Gastrocnemius medialis (tissue), 4 donors: ENCODE measurements around the gene MPHOSPH9. TPM values are rescaled to one million over a fixed set of nuclear protein-coding genes. Genes with fewer than 3 reads are reported as not detected.

Experiments used
- ATAC-seq, 2 donors: fragments of 150-250 bp; one replicate each; pipeline ENCODE4 v1.9.1; 2016
- DNase-seq, 2 donors: peaks; one replicate each; pipeline ENCODE4 v3.0.0-alpha.2; 2019
- H3K27ac ChIP-seq, 4 donors: fragments of 200-600 bp; sonication (generic); 1 replicate in 1 of 4; 2 replicates in 3 of 4; pipeline ENCODE4 v1.5.1; 2016 to 2018; ENCODE audit warnings: mild to moderate bottlenecking in 2 of 4, moderate library complexity in 1 of 4
- H3K27me3 ChIP-seq, 3 donors: fragments of 200-600 bp; sonication (generic) in 2 of 3; 1 replicate in 1 of 3; 2 replicates in 2 of 3; pipeline versions ENCODE4 v1.5.1 to v1.6.0; 2016 to 2019; ENCODE audit warnings: mild to moderate bottlenecking in 1 of 3, moderate library complexity in 1 of 3
- H3K36me3 ChIP-seq, 2 donors: fragments of 200-600 bp; sonication (generic) in 1 of 2; one replicate each; pipeline ENCODE4 v1.5.1; 2017 to 2018
- H3K4me1 ChIP-seq, 2 donors: fragments of 200-600 bp; sonication (generic) in 1 of 2; one replicate each; pipeline ENCODE4 v1.5.1; 2016 to 2017; ENCODE audit warnings: mild to moderate bottlenecking in 2 of 2
- H3K4me3 ChIP-seq, 4 donors: fragments of 200-600 bp; sonication (generic) in 3 of 4; 1 replicate in 1 of 4; 2 replicates in 3 of 4; pipeline ENCODE4 v1.5.1; 2016 to 2019; ENCODE audit warnings: mild to moderate bottlenecking in 2 of 4
- H3K9me3 ChIP-seq, 3 donors: fragments of 200-600 bp; sonication (generic) in 2 of 3; 1 replicate in 1 of 3; 2 replicates in 2 of 3; pipeline ENCODE4 v1.5.1; 2016 to 2019
- POLR2A ChIP-seq, 2 donors: fragments of 450-650 bp; IDR thresholded peaks; one replicate each; pipeline ENCODE4 v1.6.1; 2017; ENCODE audit warnings: antibody characterized with exemption in 2 of 2, mild to moderate bottlenecking in 2 of 2, moderate library complexity in 2 of 2
- in situ Hi-C, 4 donors: fragments of 200-750 bp; cut with MboI; loops; one replicate each; pipeline versions ENCODE4 v1.15.0 to v1.8.0; 2017; ENCODE audit warnings: low sequenced_read_pairs in 4 of 4
- intact Hi-C: fragments of 100-400 bp; cut with DNase I; formaldehyde crosslinking; loops from one replicate; pipeline ENCODE4 v1.15.1; 2023; ENCODE audit warnings: low total_unique reads
- total RNA-seq, 4 donors: library from RNA; depleted of rRNA; stranded (reverse); fragments of >200 nt; gene quantifications; one replicate each; pipeline versions ENCODE4 v1.1.0 to v1.2.3, GENCODE V29; 2016
- TF ChIP-seq, protein P1 (sequence below), 5 experiments: fragments of 450-650 bp in 3 of 5; fragments of 200-600 bp in 2 of 5; sonication (generic) in 2 of 5; IDR thresholded peaks in 4 of 5; conservative IDR thresholded peaks in 1 of 5; 1 replicate in 4 of 5; 2 replicates in 1 of 5; pipeline ENCODE4 v1.5.1; 2016 to 2019; ENCODE audit warnings: antibody characterized with exemption in 5 of 5, mild to moderate bottlenecking in 3 of 5, moderate library complexity in 3 of 5

MPHOSPH9 gene
- total RNA-seq, 4 donors from 2014 or later = 8.5 to 35.4 (median 12.7) TPM

DNA sequence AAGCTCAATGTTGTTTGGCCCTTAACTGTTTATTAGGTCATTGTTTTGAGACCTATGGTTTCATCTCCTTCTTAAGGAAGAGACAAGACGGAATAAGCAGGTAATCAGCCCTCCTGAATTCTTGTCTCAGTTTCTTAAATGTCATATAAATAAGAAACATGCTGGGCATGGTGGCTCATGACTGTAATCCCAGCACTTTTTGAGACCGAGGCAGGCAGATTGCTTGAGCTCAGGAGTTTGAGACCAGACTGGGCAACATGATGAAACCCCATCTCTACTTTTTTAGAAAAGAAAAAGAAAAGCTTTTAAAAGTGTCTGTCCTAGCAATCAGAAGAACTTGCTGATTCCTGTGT is 5.4 kb upstream of the MPHOSPH9 start:
- H3K4me3 ChIP-seq = no peak overlapping the region
- H3K9me3 ChIP-seq = no peaks in the 10 kb centered on the region
- DNase-seq (no peak), ATAC-seq (no peak)
- H3K36me3 ChIP-seq = peaks cover 0 to 9% of the 10 kb centered on the region in 2 donors
- intact Hi-C loops (loop anchor here (2.0 kb wide), 1 partner anchor 196 kb away; no protein-coding TSS in a partner anchor), in situ Hi-C loops (loop anchor here in 2 of 4 donors (10.0 kb wide), 2 partner anchors 194 to 264 kb away; partner anchors contain the start of gene OGFOD2 (in 1 of the 2))
- no peak for TF ChIP-seq POLR2A (IDR thresholded peaks at IDR 0.05)
- TF ChIP-seq, protein P1, sequence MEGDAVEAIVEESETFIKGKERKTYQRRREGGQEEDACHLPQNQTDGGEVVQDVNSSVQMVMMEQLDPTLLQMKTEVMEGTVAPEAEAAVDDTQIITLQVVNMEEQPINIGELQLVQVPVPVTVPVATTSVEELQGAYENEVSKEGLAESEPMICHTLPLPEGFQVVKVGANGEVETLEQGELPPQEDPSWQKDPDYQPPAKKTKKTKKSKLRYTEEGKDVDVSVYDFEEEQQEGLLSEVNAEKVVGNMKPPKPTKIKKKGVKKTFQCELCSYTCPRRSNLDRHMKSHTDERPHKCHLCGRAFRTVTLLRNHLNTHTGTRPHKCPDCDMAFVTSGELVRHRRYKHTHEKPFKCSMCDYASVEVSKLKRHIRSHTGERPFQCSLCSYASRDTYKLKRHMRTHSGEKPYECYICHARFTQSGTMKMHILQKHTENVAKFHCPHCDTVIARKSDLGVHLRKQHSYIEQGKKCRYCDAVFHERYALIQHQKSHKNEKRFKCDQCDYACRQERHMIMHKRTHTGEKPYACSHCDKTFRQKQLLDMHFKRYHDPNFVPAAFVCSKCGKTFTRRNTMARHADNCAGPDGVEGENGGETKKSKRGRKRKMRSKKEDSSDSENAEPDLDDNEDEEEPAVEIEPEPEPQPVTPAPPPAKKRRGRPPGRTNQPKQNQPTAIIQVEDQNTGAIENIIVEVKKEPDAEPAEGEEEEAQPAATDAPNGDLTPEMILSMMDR (IDR thresholded peaks at IDR 0.05 in 4 of 5, conservative IDR thresholded peaks at IDR 0.05 in 1 of 5) = no peak
- peaks cover 33 to 38% of the 10 kb centered on the region in 2 donors for H3K4me1 ChIP-seq
- H3K27ac ChIP-seq = peak overlapping the region in 2 of 4 donors; percentile 7 to 25
- H3K27me3 ChIP-seq = no peaks in the 10 kb centered on the region

- DNase-seq (peak; percentile 16 to 33), ATAC-seq (no peak)
- H3K27me3 ChIP-seq = no peaks in the 10 kb centered on the region
- in situ Hi-C loops (loop anchor here in 2 of 4 donors (10.0 kb wide), 2 partner anchors 193 to 263 kb away; partner anchors contain the start of gene OGFOD2 (in 1 of the 2)), intact Hi-C loops (loop anchor here (2.0 kb wide), 1 partner anchor 195 kb away; no protein-coding TSS in a partner anchor)
- no peaks in the 10 kb centered on the region for H3K9me3 ChIP-seq
- H3K4me3 ChIP-seq = no peak overlapping the region
- TF ChIP-seq, protein P1 (IDR thresholded peaks at IDR 0.05 in 4 of 5, conservative IDR thresholded peaks at IDR 0.05 in 1 of 5) = peak; percentile 47 to 80 (median 60)
- no peak for TF ChIP-seq POLR2A (IDR thresholded peaks at IDR 0.05)
- H3K27ac ChIP-seq = peak overlapping the region in 1 of 4 donors; percentile 25
- H3K4me1 ChIP-seq = peaks cover 30 to 33% of the 10 kb centered on the region in 2 donors
- peaks cover 0 to 9% of the 10 kb centered on the region in 2 donors for H3K36me3 ChIP-seq
These were observed 4.8 kb upstream of the MPHOSPH9 start for GRCh38 chr12:123237646-123238329.

GRCh38 chr12:123233505-123234308 is 766 bp upstream of the MPHOSPH9 start:
- Histone ChIP-seq H3K27ac (peak overlapping the region; percentile 95 to 99 (median 97)), H3K4me1 (peaks cover 29 to 33% of the 10 kb centered on the region in 2 donors), H3K4me3 (peak overlapping the region; percentile 88 to 96 (median 92)), H3K27me3 (no peaks in the 10 kb centered on the region), H3K36me3 (peaks cover 0 to 9% of the 10 kb centered on the region in 2 donors), H3K9me3 (no peaks in the 10 kb centered on the region)
- in situ Hi-C loops (loop anchor here in 2 of 4 donors (10.0 kb wide), 2 partner anchors 189 to 259 kb away; partner anchors contain the start of gene OGFOD2 (in 1 of the 2)), intact Hi-C loops (loop anchor here (2.0 to 5.0 kb wide), 4 partner anchors 37 to 259 kb away; partner anchors contain the start of genes CDK2AP1, OGFOD2 and SBNO1)
- peak; percentile 22 to 31 for ATAC-seq
- TF ChIP-seq, protein P1 (IDR thresholded peaks at IDR 0.05 in 4 of 5, conservative IDR thresholded peaks at IDR 0.05 in 1 of 5) = no peak
- no peak for TF ChIP-seq POLR2A (IDR thresholded peaks at IDR 0.05)
- no peak for DNase-seq

- peak overlapping the region; percentile 59 to 94 (median 89) for H3K4me3 ChIP-seq
- no peaks in the 10 kb centered on the region for H3K9me3 ChIP-seq
- peaks cover 25 to 30% of the 10 kb centered on the region in 2 donors for H3K4me1 ChIP-seq
- in situ Hi-C loops = loop anchor here in 2 of 4 donors (10.0 kb wide), 2 partner anchors 188 to 258 kb away; partner anchors contain the start of gene OGFOD2 (in 1 of the 2)
- ATAC-seq = peak; percentile 8 to 9
- no peaks in the 10 kb centered on the region for H3K27me3 ChIP-seq
- peak overlapping the region; percentile 93 to 99 (median 96) for H3K27ac ChIP-seq
- peaks cover 0 to 9% of the 10 kb centered on the region in 2 donors for H3K36me3 ChIP-seq
- TF ChIP-seq POLR2A (IDR thresholded peaks at IDR 0.05) = no peak
- TF ChIP-seq, protein P1 (IDR thresholded peaks at IDR 0.05 in 4 of 5, conservative IDR thresholded peaks at IDR 0.05 in 1 of 5) = no peak
- intact Hi-C loops = loop anchor here (1.0 to 5.0 kb wide), 5 partner anchors 38 to 258 kb away; partner anchors contain the start of genes ARL6IP4, CDK2AP1, OGFOD2 and SBNO1
- peak in 1 of 2 donors; percentile 10 for DNase-seq
These were observed 502 bp downstream of the MPHOSPH9 start for GRCh38 chr12:123232472-123232806.
